GM19324 (cell line): Measurements from ENCODE around the gene CFAP298.
"Not testable (repeated sequence)": the region's sequence is repeated elsewhere in the genome, so short reads cannot be mapped to it uniquely, and the experiment has no call there.

Experiments
- ATAC-seq: cut with Tn5 transposase; IDR thresholded peaks from one replicate; pipeline ENCODE4 v1.9.1; 2021; ENCODE audit warnings: mild to moderate bottlenecking, moderate library complexity; ENCODE audit not compliant: unreplicated experiment, low FRiP score

CFAP298 gene

GRCh38 chr21:32612075-32612998 is at the start of gene CFAP298:
CFAP298 (minus strand) TSS chr21:32612377; CDS start chr21:32612243, 134 bp downstream.
- peak; percentile 98 for ATAC-seq

GRCh38 chr21:32661026-32661782 is 49.0 kb upstream of the CFAP298 start:
- ATAC-seq, result not testable (repeated sequence)

GRCh38 chr21:32658524-32658923 is 46.3 kb upstream of the CFAP298 start:
- ATAC-seq, result no peak

GRCh38 chr21:32653326-32653901 is 41.2 kb upstream of the CFAP298 start:
- ATAC-seq, result no peak

- ATAC-seq, result no peak
Observed at GRCh38 chr21:32648165-32648564, 36.0 kb upstream of the CFAP298 start.

- no peak for ATAC-seq
Observed at GRCh38 chr21:32645261-32646182, 33.3 kb upstream of the CFAP298 start.

GRCh38 chr21:32641710-32642698 is 29.8 kb upstream of the CFAP298 start:
- ATAC-seq, result no peak

GRCh38 chr21:32626621-32627196 is 14.5 kb upstream of the CFAP298 start:
- no peak for ATAC-seq

- ATAC-seq, result not testable (repeated sequence)
Observed at GRCh38 chr21:32618218-32618617, 6.0 kb upstream of the CFAP298 start.

- ATAC-seq, result no peak
Observed at GRCh38 chr21:32613436-32614043, 1.4 kb upstream of the CFAP298 start.

GRCh38 chr21:32612999-32613337 is 791 bp upstream of the CFAP298 start:
- no peak for ATAC-seq

- ATAC-seq, result no peak
Observed at GRCh38 chr21:32611471-32611997, 643 bp downstream of the CFAP298 start.

GRCh38 chr21:32610940-32611339 is 1.2 kb downstream of the CFAP298 start:
- ATAC-seq, result not testable (repeated sequence)

GRCh38 chr21:32608851-32609250 is 3.3 kb downstream of the CFAP298 start:
- ATAC-seq, result no peak

GRCh38 chr21:32605469-32605868 is 6.7 kb downstream of the CFAP298 start:
- ATAC-seq, result no peak

GRCh38 chr21:32604464-32604863 is 7.7 kb downstream of the CFAP298 start:
- ATAC-seq, result no peak

- ATAC-seq, result no peak
Observed at GRCh38 chr21:32603131-32603530, 9.0 kb downstream of the CFAP298 start.

- ATAC-seq, result no peak
Observed at GRCh38 chr21:32602099-32602498, 10.1 kb downstream of the CFAP298 start.
